Measurements from ENCODE around the gene ALDH1B1.

DNA sequence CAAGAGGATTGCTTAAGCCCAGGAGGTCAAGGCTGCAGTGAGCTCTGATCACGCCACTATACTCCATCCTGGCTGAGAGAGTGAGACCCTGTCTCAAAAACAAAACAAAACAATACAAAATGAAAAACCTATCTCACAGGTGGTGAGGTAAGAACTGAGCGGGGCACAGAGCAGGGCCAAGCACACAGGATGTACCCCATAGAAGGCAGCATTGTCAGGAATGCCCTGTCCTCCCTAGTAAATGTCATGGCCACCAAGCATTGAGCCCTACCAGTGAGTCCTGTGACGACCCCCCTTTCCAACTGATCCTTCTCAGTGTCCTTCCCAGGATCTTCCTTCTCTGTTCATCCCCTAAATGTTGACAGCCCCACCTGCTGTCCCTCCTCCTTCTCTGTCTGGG lies 44.6 kb upstream of the ALDH1B1 start:
- TF ChIP-seq RORA (CRISPR knock-in tag; IDR thresholded peaks at IDR 0.05) (no peak), HDAC1 (CRISPR knock-in tag; IDR thresholded peaks at IDR 0.05) (no peak)
- TF ChIP-seq, protein P1, sequence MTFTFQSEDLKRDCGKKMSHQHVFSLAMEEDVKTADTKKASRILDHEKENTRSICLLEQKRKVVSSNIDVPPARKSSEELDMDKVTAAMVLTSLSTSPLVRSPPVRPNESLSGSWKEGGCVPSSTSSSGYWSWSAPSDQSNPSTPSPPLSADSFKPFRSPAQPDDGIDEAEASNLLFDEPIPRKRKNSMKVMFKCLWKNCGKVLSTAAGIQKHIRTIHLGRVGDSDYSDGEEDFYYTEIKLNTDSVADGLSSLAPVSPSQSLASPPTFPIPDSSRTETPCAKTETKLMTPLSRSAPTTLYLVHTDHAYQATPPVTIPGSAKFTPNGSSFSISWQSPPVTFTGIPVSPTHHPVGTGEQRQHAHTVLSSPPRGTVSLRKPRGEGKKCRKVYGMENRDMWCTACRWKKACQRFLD (CRISPR knock-in tag; IDR thresholded peaks at IDR 0.05; ENCODE audit: borderline replicate concordance) = no peak

Data from HepG2 (cell line).